GM19351 (cell line): ENCODE measurements around the gene POLRMT.
"Not testable (repeated sequence)": the region's sequence is repeated elsewhere in the genome, so short reads cannot be mapped to it uniquely, and the experiment has no call there.

Experiments used
- ATAC-seq: cut with Tn5 transposase; IDR thresholded peaks from one replicate; pipeline ENCODE4 v1.9.1; 2021; ENCODE audit warnings: mild to moderate bottlenecking, moderate library complexity; ENCODE audit not compliant: unreplicated experiment

POLRMT gene

DNA sequence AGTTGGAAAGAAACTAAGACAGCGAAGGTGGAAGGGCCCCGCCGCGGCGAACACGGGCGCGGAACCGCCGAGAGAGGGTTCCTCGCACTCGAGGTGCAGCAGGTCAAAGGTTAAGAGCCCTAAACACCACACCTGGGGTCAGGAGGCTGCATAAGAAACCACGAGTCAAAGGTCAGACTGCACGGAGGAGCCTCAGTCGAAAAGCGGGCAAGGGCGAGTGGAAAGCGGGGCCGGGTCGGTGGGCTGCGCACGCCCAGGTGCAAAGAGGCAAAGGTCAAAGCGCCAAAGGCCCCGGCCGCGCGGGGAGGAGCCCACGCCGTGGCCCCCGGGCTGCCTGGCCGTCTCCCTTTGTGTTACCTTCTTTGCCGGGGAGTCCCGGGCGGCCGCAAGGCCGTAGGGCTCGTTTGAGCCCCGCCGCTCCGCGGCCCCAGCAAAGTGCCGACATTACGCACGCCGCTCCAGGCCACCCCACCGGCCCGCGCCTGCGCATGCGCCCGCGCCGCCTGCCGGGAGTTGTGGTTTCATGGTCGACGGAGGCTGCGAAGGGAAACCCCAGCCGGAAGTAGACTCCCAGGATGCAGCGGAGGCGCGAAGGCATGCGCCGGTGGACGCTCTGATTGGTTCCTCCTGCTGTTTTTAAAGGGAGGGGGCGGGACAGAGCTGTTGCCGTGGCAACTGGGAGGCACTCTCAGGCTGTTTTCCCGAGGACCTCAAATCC is at the start of gene POLRMT:
Gene POLRMT (minus strand): TSS at position 470 of the 718 bp plus-strand sequence. CDS start 25 bp downstream, at position 445.
- ATAC-seq: peak; percentile 81

DNA sequence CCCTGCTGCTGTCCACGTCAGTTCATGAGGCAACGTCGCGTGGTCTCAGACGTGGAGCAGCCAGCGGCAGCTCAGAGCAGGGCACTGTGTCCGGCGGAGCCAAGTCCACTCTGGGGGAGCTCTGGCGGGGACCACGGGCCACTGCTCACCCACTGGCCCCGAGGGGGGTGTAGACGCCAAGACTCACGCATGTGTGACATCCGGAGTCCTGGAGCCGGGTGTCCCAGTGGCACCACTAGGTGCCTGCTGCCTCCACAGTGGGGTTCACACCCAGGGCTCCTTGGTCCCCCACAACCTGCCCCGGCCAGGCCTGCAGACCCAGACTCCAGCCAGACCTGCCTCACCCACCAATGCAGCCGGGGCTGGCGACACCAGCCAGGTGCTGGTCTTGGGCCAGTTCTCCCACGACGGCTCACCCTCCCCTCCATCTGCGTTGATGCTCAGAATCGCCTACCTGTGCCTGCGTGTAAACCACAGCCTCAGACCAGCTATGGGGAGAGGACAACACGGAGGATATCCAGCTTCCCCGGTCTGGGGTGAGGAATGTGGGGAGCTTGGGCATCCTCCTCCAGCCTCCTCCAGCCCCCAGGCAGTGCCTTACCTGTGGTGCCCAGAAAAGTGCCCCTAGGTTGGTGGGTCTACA is 49.5 kb upstream of the POLRMT start:
- ATAC-seq: no peak

DNA sequence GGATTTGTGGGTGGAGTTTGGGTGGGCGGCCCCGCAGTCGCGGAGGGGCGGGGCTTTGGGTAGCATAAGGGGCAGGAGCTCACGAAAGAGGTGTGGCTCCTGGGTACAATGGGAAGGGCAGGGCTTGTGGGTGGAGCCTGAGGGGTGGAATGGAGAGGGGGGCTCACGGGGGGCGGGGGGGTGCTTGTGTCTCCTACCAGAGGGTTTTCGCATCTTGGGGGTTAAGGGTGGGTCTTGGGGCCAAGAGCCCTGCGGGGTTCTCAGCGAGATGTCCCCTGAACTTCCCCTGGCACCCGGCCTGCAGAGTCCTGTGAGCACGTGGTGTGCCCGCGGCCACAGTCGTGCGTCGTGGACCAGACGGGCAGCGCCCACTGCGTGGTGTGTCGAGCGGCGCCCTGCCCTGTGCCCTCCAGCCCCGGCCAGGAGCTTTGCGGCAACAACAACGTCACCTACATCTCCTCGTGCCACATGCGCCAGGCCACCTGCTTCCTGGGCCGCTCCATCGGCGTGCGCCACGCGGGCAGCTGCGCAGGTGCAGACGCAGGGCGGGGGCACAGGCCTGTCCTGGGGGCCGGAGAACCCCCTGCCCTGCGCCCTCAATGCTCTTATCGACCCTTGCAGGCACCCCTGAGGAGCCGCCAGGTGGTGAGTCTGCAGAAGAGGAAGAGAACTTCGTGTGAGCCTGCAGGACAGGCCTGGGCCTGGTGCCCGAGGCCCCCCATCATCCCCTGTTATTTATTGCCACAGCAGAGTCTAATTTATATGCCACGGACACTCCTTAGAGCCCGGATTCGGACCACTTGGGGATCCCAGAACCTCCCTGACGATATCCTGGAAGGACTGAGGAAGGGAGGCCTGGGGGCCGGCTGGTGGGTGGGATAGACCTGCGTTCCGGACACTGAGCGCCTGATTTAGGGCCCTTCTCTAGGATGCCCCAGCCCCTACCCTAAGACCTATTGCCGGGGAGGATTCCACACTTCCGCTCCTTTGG is 48.0 kb upstream of the POLRMT start:
- ATAC-seq: no peak

DNA sequence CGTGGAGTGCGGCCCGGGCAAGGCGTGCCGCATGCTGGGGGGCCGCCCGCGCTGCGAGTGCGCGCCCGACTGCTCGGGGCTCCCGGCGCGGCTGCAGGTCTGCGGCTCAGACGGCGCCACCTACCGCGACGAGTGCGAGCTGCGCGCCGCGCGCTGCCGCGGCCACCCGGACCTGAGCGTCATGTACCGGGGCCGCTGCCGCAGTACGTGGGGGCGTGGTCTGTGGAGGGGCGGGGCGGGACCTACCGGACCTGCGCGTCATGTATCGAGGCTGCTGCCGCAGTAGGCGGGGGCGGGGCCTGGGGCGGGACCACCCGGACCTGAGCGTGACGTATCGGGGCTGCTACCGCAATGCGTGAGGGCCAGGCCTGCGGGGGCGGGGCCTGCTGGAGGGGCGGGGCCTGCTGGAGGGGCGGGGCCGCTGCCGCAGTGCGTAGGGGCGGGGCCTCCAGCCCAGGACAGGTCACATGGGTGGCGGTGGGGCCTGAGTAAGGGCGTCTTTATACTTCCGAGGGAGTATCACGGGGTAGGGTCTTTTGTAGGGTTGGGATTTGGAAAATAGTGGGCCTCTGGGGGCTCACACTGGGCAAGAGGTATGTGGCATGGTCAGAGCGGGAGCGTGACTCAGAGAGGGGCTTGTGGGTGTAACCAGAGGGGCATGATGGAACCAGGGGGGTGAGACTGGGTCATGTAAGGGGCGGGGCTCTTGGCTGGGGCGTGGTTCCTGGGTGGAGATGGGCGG is 47.1 kb upstream of the POLRMT start:
- ATAC-seq: peak; percentile 70

DNA sequence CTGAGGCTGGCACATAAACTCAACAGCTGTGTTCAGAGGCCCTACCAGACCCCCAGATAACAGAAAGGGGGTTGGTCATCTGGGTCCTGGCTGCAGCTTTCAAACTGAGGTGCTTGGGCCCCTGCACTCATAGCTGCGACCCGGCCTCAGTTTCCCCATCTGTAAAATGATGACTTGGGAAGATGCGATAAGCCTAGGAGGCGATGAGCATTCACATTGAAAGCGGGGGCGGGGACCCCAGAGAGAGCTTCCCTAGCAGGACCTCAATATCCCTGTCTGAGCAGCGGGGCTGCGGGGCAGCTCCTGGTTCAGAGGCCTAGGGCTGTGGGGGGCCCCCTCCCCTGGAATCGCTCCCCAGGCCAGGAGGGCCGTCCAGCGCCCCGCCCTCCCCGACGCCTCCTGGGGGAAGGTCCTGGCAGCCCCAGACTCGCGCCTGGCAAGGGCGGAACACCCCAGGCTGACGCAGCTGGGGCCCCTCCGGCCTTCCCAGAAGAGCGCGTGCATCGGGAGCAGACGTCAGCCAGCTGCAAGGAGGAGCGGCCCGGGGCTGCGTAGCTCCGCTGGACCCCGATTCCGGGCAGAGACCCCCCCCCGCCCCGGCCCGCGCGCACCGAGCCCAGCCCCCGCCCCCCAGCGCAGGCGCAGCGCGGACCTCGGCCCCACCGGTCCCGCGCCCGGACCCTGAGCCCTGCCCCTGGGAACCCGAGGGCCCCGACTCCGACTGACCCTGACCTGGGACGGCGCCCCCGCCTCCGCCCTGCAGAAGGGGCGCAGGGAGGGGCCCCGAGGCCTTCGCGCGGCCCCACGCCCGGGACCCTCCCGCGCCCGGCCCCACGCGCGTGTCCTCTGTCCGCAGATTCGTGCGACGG is 46.3 kb upstream of the POLRMT start:
- peak; percentile 3 for ATAC-seq

DNA sequence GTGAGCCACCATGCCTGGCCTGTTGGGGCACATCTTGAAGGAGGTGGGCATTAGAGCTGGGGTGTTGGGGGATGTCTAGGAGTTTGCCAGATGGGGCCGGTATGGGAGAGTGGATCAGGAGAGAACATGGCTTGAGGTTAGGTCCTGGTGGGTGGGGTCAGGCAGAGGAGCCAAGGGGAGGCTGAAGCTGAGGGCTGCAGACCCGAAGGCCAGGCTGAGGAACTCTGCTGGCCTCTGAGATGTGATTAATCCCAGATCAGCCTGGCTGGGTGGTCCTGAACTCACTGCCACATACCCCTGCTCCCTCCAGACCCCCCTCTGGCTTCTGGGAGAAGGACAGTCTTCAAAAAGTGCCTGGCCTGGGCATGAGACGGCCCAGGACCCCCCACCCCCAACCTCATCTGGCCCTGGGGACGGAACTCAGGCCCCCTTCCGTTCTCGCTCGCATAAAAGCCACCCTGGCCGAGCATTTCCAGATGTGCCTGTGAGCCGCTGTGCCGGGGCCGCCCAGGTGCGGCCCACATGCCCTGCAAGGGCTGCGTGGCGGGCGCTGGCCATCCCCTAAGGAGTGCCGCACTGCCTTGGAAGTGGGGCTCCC is 45.6 kb upstream of the POLRMT start:
- no peak for ATAC-seq

DNA sequence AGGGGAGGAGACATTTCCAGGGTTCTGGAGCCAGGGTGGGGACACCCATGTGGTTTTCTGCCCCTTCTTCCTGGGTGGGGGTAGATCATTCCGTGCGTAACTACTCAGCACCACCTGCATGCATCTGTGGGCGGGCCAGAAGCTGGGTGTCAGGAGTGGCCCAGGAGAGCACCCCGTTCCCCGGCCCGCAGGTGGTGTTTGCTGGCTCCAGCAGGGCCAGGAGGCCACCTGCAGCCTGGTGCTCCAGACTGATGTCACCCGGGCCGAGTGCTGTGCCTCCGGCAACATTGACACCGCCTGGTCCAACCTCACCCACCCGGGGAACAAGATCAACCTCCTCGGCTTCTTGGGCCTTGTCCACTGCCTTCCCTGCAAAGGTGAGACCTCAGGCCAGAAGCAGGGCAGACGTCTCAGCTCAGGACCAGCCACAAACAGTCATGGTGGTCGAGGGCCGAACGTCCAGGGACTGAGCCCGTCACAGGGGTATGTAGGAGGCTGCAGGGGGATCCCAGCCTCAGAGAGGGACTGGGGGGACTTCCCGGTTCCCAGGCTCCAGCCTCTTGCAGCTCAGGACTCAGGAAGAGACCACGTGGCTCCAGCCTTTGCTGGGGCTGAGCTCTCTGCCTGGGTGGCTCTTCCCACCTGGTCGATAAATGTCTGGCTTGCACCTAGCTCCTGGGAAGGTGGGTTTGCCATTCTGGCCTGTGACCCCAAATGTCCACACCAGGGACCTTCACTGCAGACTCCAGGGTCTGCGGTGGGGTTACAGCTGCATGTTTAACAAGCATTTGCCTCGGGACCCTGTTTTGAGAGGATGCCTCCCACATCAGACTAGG is 44.5 kb upstream of the POLRMT start:
- ATAC-seq: no peak

DNA sequence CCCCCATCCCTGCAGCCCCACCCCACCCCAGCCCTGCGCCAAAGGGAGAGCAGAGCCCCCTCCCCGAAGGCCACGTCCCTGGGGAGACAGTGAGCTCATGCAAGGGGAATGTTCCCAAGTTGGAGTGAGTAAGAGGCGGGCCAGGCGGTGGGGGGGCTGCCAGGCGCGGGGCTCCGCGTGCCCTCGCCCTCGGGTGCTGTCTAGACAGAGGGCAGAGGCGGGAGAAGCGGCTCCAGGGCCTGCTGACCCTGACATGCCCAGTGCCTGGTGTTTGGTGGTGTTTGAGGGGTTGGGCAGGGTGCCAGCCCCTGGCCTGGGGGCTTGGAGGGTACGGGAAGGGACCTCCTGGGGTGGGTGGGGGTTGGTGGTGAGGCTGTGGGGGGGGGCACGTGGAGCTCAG is 43.9 kb upstream of the POLRMT start:
- ATAC-seq: no peak

DNA sequence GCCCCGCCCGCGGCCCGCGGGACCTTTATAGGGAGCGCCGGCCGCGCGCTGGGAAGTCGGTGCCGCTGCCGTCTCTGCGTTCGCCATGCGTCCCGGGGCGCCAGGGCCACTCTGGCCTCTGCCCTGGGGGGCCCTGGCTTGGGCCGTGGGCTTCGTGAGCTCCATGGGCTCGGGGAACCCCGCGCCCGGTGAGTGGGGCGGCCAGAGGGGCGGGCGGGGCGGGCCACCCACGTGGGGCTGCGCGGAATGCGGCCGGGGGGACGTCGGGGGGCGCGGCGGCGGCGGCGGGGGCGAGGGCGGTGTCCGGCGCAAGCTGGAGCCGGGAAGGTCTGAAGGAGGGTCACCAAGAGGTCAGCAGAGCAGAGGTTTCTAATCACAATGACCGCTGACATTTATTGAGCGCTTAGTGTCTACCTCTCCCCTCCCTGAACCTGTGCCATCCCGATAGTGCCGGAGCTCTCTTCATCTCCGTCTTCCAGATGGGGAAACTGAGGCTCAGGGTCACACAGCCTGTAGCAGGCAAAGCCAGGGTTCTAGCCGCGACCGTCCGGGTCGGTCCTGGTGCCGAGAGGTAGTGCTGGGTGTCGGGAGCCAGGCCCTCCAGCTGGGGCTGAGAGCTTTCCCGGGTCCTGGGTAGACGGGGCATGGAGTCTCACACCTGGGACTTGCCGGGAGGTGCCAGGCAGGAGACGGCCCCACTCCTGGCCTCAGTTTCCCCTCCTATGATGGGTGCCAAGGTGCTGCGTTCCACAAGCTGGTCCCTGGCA is 43.2 kb upstream of the POLRMT start, which contains the start of gene FSTL3:
Gene FSTL3 (plus strand): TSS at position 54 of the 767 bp plus-strand sequence. CDS start 32 bp downstream, at position 86.
- no peak for ATAC-seq

DNA sequence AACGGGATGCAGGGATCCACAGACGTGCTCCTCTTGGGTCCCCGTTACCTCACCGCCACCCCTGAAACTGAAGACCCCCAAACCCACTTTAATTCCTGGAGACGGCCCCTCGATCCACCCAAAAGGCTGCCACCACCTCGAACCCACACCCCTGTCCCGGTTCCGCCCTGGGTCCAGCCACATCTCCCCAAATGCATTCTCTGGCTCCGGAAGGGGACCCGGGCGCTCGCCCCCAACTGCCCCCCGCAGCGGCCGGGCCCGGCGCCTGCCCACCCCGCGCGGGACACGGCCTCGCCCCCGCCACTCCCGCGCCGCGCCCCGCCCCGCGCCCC is 42.6 kb upstream of the POLRMT start:
- no peak for ATAC-seq

DNA sequence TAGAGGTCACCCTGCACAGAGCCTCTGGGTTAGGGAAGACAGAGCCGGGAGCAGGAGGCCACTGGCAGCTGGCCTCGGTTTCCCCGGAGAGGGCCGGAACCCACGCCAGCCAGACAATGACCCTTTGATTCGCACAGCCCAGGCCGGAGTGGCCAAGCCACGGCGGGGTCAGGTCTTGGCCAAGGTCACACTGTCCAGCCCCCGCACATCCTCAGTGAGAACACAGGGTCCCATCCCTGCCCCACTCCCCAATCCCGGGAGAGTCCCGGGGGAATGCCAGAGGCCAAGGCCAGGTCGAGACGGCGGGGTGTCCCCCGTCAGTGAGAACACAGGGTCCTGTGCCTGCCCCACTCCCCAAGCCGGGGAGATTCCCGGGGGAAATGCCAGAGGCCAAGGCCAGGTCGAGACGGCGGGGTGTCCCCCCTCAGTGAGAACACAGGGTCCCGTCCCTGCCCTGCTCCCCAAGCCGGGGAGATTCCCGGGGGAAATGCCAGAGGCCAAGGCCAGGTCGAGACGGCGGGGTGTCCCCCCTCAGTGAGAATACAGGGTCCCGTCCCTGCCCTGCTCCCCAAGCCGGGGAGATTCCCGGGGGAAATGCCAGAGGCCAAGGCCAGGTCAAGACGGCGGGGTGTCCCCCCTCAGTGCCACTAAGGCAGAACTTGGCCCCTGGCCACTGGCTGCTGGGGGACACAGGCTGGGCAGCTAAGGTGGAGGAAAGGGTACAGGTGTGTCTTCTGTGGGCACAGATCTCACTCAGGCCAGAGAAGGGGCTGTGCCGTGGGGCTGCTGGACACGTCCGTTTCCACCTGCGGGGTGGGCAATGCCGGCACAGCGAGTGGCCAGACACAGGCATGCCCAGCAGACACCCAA is 41.2 kb upstream of the POLRMT start:
- no peak for ATAC-seq

DNA sequence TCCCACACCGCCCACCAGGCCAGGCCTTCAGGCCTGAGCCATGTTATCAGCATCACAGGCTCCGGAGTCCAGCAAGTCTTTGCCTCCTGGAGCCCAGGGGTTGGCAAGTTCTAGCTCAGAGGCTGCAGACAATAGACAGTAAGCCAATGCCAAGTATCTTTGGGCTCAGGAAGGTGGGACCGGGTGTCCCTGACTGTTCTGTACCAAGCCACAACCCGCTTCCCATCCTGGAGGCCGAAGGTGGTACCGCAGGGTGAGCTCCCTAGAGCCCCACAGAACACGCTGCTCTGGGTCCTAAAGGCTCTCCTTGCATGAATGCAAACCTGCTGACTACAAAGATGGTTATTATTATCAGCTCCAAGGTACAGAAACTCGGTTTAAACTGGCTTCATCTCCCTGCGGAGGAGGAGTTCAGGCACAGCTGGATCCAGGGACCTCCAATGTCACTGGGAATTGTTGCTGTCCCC is 37.3 kb upstream of the POLRMT start:
- ATAC-seq: no peak

DNA sequence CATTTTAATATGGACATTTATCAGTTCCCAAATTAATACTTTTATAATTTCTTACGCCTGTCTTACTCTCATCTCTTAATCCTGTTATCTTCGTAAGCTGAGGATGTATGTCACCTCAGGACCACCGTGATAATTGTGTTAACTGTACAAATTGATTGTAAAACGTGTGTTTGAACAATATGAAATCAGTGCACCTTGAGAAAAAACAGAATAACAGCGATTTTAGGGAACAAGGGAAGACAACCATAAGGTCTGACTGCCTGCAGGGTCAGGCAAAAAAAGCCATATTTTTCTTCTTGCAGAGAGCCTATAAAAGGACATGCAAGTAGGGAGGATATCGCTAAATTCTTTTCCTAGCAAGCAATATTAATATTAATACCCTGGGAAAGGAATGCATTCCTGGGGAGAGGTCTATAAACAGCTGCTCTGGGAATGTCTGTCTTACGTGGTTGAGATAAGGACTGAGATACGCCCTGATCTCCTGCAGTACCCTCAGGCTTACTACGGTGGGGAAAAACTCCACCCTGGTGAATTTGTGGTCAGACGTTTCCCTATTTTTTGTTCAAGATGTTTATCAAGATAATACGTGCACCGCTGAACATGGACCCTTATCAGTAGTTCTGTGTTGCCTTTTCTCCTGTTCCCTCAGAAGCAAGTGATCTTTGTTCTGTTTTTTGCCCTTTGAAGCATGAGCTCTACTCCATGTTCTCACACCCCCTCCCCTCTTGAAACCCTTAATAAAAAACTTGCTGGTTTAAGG is 35.5 kb upstream of the POLRMT start:
- ATAC-seq: not testable (repeated sequence)

DNA sequence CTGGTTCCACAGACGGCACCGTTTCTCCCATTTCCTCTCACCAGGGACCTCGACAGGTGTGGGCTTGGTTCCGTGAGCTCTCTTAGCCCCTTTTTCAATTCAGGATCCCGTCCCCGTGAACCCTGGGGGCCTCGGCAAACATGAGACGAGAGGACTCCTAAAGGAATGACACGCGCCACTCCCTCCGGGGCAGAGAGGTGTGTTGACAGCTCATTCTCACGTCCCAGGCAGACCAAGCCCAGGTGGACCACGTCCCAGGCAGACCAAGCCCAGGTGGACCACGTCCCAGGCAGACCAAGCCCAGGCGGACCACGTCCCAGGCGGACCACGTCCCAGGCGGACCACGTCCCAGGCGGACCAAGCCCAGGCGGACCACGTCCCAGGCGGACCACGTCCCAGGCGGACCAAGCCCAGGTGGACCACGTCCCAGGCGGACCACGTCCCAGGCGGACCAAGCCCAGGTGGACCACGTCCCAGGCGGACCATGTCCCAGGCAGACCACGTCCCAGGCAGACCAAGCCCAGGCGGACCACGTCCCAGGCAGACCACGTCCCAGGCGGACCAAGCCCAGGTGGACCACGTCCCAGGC is 33.7 kb upstream of the POLRMT start:
- not testable (repeated sequence) for ATAC-seq

DNA sequence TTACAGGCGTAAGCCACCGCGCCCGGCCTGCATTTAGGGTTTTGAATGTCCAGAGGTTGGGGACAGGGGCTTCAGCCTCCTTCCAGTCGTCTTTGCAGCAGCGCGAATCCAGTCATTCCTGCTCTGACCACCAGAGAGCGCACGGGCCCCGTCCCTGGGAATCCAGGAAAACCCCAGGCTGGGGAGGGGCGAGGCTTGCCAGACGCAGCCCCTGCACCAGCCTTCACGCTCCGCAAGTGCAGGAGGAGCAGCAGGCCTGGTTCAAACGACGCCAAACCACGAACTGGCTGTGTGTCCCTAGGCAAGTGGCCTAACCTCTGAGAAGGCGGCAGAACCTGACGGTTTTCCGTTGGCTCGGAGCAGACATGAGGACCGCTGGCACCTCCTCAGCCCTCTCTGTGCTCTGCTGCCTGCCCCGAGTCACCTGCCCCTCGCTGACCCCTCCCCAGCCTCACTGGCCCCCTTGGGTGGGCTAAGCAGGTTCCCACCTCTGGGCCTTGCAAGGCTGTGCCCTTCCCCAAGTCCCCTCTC is 31.6 kb upstream of the POLRMT start:
- ATAC-seq: no peak
